Gastrocnemius medialis (tissue), 4 donors: Measurements from ENCODE around the gene LRRC3B. TPM values are rescaled to one million over a fixed set of nuclear protein-coding genes. Genes with fewer than 3 reads are reported as not detected.
A peak's percentile ranks its signal among the peaks of the same experiment; 100 is the strongest.

Experiments used
- ATAC-seq, 2 donors: fragments of 150-250 bp; one replicate each; pipeline ENCODE4 v1.9.1; 2016
- DNase-seq, 2 donors: peaks; one replicate each; pipeline ENCODE4 v3.0.0-alpha.2; 2019
- H3K27ac ChIP-seq, 4 donors: fragments of 200-600 bp; sonication (generic); 1 replicate in 1 of 4; 2 replicates in 3 of 4; pipeline ENCODE4 v1.5.1; 2016 to 2018; ENCODE audit warnings: mild to moderate bottlenecking in 2 of 4, moderate library complexity in 1 of 4
- H3K27me3 ChIP-seq, 3 donors: fragments of 200-600 bp; sonication (generic) in 2 of 3; 1 replicate in 1 of 3; 2 replicates in 2 of 3; pipeline versions ENCODE4 v1.5.1 to v1.6.0; 2016 to 2019; ENCODE audit warnings: mild to moderate bottlenecking in 1 of 3, moderate library complexity in 1 of 3
- H3K36me3 ChIP-seq, 2 donors: fragments of 200-600 bp; sonication (generic) in 1 of 2; one replicate each; pipeline ENCODE4 v1.5.1; 2017 to 2018
- H3K4me1 ChIP-seq, 2 donors: fragments of 200-600 bp; sonication (generic) in 1 of 2; one replicate each; pipeline ENCODE4 v1.5.1; 2016 to 2017; ENCODE audit warnings: mild to moderate bottlenecking in 2 of 2
- H3K4me3 ChIP-seq, 4 donors: fragments of 200-600 bp; sonication (generic) in 3 of 4; 1 replicate in 1 of 4; 2 replicates in 3 of 4; pipeline ENCODE4 v1.5.1; 2016 to 2019; ENCODE audit warnings: mild to moderate bottlenecking in 2 of 4
- H3K9me3 ChIP-seq, 3 donors: fragments of 200-600 bp; sonication (generic) in 2 of 3; 1 replicate in 1 of 3; 2 replicates in 2 of 3; pipeline ENCODE4 v1.5.1; 2016 to 2019
- POLR2A ChIP-seq, 2 donors: fragments of 450-650 bp; IDR thresholded peaks; one replicate each; pipeline ENCODE4 v1.6.1; 2017; ENCODE audit warnings: antibody characterized with exemption in 2 of 2, mild to moderate bottlenecking in 2 of 2, moderate library complexity in 2 of 2
- in situ Hi-C, 4 donors: fragments of 200-750 bp; cut with MboI; loops; one replicate each; pipeline versions ENCODE4 v1.15.0 to v1.8.0; 2017; ENCODE audit warnings: low sequenced_read_pairs in 4 of 4
- intact Hi-C: fragments of 100-400 bp; cut with DNase I; formaldehyde crosslinking; loops from one replicate; pipeline ENCODE4 v1.15.1; 2023; ENCODE audit warnings: low total_unique reads
- total RNA-seq, 4 donors: library from RNA; depleted of rRNA; stranded (reverse); fragments of >200 nt; gene quantifications; one replicate each; pipeline versions ENCODE4 v1.1.0 to v1.2.3, GENCODE V29; 2016
- TF ChIP-seq, protein P1 (sequence below), 5 experiments: fragments of 450-650 bp in 3 of 5; fragments of 200-600 bp in 2 of 5; sonication (generic) in 2 of 5; IDR thresholded peaks in 4 of 5; conservative IDR thresholded peaks in 1 of 5; 1 replicate in 4 of 5; 2 replicates in 1 of 5; pipeline ENCODE4 v1.5.1; 2016 to 2019; ENCODE audit warnings: antibody characterized with exemption in 5 of 5, mild to moderate bottlenecking in 3 of 5, moderate library complexity in 3 of 5

The LRRC3B gene
- total RNA-seq, 4 donors from 2014 or later: 0.07 to 4.4 (median 1.3) TPM

- TF ChIP-seq, protein P1, sequence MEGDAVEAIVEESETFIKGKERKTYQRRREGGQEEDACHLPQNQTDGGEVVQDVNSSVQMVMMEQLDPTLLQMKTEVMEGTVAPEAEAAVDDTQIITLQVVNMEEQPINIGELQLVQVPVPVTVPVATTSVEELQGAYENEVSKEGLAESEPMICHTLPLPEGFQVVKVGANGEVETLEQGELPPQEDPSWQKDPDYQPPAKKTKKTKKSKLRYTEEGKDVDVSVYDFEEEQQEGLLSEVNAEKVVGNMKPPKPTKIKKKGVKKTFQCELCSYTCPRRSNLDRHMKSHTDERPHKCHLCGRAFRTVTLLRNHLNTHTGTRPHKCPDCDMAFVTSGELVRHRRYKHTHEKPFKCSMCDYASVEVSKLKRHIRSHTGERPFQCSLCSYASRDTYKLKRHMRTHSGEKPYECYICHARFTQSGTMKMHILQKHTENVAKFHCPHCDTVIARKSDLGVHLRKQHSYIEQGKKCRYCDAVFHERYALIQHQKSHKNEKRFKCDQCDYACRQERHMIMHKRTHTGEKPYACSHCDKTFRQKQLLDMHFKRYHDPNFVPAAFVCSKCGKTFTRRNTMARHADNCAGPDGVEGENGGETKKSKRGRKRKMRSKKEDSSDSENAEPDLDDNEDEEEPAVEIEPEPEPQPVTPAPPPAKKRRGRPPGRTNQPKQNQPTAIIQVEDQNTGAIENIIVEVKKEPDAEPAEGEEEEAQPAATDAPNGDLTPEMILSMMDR (IDR thresholded peaks at IDR 0.05 in 4 of 5, conservative IDR thresholded peaks at IDR 0.05 in 1 of 5): no peak
- TF ChIP-seq POLR2A (IDR thresholded peaks at IDR 0.05): no peak
- H3K9me3 ChIP-seq: no peaks in the 10 kb centered on the region
- peak overlapping the region in 1 of 4 donors; percentile 42 for H3K27ac ChIP-seq
- peaks cover 20 to 35% of the 10 kb centered on the region in 2 donors for H3K4me1 ChIP-seq
- H3K36me3 ChIP-seq: no peaks in the 10 kb centered on the region
- H3K27me3 ChIP-seq: no peaks in the 10 kb centered on the region
- intact Hi-C loops (no loop called here), in situ Hi-C loops (no loop called here)
- no peak overlapping the region for H3K4me3 ChIP-seq
- no peak for ATAC-seq
- DNase-seq: no peak
These were observed 31.3 kb downstream of the LRRC3B start for GRCh38 chr3:26653811-26654425.

- H3K36me3 ChIP-seq: no peaks in the 10 kb centered on the region
- no peak for ATAC-seq
These were observed 32.7 kb downstream of the LRRC3B start for GRCh38 chr3:26655231-26655630.

DNA sequence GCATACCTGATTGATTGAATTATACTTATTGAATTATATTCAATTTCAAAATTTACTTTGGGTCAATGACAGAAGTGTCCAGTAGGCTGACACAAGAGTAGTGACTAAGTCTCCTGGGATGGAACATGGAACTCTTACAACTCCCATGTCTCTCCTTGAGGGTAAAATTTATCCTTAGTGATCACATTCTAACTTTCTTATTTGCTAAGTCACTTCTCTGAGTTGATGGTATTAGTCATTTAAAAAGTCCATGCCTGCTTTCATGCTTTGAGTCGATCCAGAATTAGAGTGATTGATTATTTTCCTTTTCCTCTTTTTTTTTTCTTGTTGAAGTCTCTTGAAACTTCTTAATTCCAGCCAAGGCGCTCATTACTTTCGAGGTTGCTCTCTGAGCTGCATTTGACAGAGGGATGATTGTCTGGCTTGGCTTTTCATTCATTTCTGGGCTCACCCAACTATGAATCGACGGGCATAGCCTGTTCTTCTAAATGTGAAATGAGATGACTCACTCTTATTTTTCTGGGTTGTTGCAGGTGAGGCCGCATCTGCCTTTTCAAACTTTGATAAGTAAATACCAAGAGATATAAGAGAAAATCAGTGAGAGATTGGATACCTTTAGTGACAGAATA, 34.9 kb downstream of the LRRC3B start:
- TF ChIP-seq, protein P1 (IDR thresholded peaks at IDR 0.05 in 4 of 5, conservative IDR thresholded peaks at IDR 0.05 in 1 of 5): no peak
- TF ChIP-seq POLR2A (IDR thresholded peaks at IDR 0.05): no peak
- in situ Hi-C loops: no loop called here
- no peak overlapping the region for H3K4me3 ChIP-seq
- H3K27ac ChIP-seq: no peak overlapping the region
- intact Hi-C loops: no loop called here
- DNase-seq (no peak), ATAC-seq (no peak)
- H3K9me3 ChIP-seq: no peaks in the 10 kb centered on the region
- H3K4me1 ChIP-seq: peaks cover 10 to 22% of the 10 kb centered on the region in 2 donors
- H3K27me3 ChIP-seq: no peaks in the 10 kb centered on the region
- no peaks in the 10 kb centered on the region for H3K36me3 ChIP-seq

More at GRCh38 chr3:26655231-26655630, 32.7 kb downstream of the LRRC3B start:
- Histone ChIP-seq H3K9me3 (no peaks in the 10 kb centered on the region), H3K4me1 (peaks cover 20 to 35% of the 10 kb centered on the region in 2 donors), H3K4me3 (no peak overlapping the region), H3K27ac (no peak overlapping the region), H3K27me3 (no peaks in the 10 kb centered on the region)
- no peak for TF ChIP-seq POLR2A (IDR thresholded peaks at IDR 0.05)
- TF ChIP-seq, protein P1 (IDR thresholded peaks at IDR 0.05 in 4 of 5, conservative IDR thresholded peaks at IDR 0.05 in 1 of 5): no peak
- in situ Hi-C loops (no loop called here), intact Hi-C loops (no loop called here)
- no peak for DNase-seq

- intact Hi-C loops (no loop called here), in situ Hi-C loops (no loop called here)
- TF ChIP-seq POLR2A (IDR thresholded peaks at IDR 0.05): no peak
- TF ChIP-seq, protein P1 (IDR thresholded peaks at IDR 0.05 in 4 of 5, conservative IDR thresholded peaks at IDR 0.05 in 1 of 5): no peak
- H3K4me1 ChIP-seq: no peaks in the 10 kb centered on the region
- H3K4me3 ChIP-seq: no peak overlapping the region
- H3K36me3 ChIP-seq: no peaks in the 10 kb centered on the region
- H3K9me3 ChIP-seq: no peaks in the 10 kb centered on the region
- no peak for DNase-seq
- H3K27me3 ChIP-seq: no peaks in the 10 kb centered on the region
- ATAC-seq: no peak
- no peak overlapping the region for H3K27ac ChIP-seq
These were observed 45.6 kb downstream of the LRRC3B start for GRCh38 chr3:26668171-26668570.
